Progenitor cell of endocrine pancreas (in vitro differentiated cells): ENCODE results near the gene AMZ1. TPM values are rescaled to one million over a fixed set of nuclear protein-coding genes. Genes with fewer than 3 reads are reported as not detected.
A peak's percentile ranks its signal among the peaks of the same experiment; 100 is the strongest.
"Not testable (repeated sequence)": the region's sequence is repeated elsewhere in the genome, so short reads cannot be mapped to it uniquely, and the experiment has no call there.

Experiments
- DNase-seq: peaks from one replicate; pipeline ENCODE4 v3.0.0; 2021; ENCODE audit warnings: low spot score; ENCODE audit not compliant: unreplicated experiment
- H3K27ac Mint-ChIP-seq: 2 replicates; pipeline ENCODE4 v1.8.0; 2021; ENCODE audit warnings: mild to moderate bottlenecking, moderate library complexity, mixed read lengths
- H3K27me3 Mint-ChIP-seq: 2 replicates; pipeline ENCODE4 v1.8.0; 2021; ENCODE audit warnings: mixed read lengths
- H3K36me3 Mint-ChIP-seq: 2 replicates; pipeline ENCODE4 v1.8.0; 2022; ENCODE audit warnings: mixed read lengths; ENCODE audit not compliant: insufficient read depth
- H3K4me1 Mint-ChIP-seq: 2 replicates; pipeline ENCODE4 v1.8.0; 2021; ENCODE audit warnings: low read depth, mixed read lengths
- H3K4me3 Mint-ChIP-seq: 2 replicates; pipeline ENCODE4 v1.8.0; 2021; ENCODE audit warnings: low read depth, mild to moderate bottlenecking, moderate library complexity, mixed read lengths
- H3K9me3 Mint-ChIP-seq: 2 replicates; pipeline ENCODE4 v1.8.0; 2021; ENCODE audit warnings: low read depth, mixed read lengths
- total RNA-seq: library from RNA; stranded (reverse); gene quantifications from 2 replicates; pipeline ENCODE4 v1.2.1, GENCODE V29; 2021
- TF ChIP-seq, protein P1 (sequence below): fragments of 200-600 bp; sonication (generic); IDR thresholded peaks from one replicate; pipeline ENCODE4 v1.5.0; 2021; ENCODE audit warnings: antibody characterized with exemption, mild to moderate bottlenecking; ENCODE audit not compliant: unreplicated experiment

The AMZ1 gene
- total RNA-seq, 1 donor from 2014 or later, result 0.19 TPM

DNA sequence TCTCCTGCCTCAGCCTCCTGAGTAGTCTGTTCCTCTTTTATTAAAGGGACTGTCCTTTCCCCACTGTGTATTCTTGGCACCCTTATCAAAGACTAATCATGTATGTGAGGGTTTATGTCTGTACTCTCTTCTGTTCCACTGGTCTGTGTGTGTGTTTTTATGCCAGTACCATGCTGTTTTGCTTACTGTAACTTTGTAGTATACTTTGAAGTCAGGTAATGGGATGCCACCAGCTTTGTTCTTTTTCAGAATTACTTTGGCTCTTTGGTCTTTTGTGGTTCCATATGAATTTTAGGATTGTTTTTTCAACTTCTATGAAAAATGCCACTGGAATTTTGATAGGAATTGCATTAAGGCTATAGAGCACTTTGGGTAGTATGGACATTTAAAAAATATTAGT lies 14.1 kb upstream of the AMZ1 start:
- no peak overlapping the region for H3K27ac Mint-ChIP-seq
- TF ChIP-seq, protein P1, sequence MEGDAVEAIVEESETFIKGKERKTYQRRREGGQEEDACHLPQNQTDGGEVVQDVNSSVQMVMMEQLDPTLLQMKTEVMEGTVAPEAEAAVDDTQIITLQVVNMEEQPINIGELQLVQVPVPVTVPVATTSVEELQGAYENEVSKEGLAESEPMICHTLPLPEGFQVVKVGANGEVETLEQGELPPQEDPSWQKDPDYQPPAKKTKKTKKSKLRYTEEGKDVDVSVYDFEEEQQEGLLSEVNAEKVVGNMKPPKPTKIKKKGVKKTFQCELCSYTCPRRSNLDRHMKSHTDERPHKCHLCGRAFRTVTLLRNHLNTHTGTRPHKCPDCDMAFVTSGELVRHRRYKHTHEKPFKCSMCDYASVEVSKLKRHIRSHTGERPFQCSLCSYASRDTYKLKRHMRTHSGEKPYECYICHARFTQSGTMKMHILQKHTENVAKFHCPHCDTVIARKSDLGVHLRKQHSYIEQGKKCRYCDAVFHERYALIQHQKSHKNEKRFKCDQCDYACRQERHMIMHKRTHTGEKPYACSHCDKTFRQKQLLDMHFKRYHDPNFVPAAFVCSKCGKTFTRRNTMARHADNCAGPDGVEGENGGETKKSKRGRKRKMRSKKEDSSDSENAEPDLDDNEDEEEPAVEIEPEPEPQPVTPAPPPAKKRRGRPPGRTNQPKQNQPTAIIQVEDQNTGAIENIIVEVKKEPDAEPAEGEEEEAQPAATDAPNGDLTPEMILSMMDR, result no peak
- H3K4me3 Mint-ChIP-seq, result no peak overlapping the region
- peaks cover 15% of the 10 kb centered on the region for H3K27me3 Mint-ChIP-seq
- peaks cover 7% of the 10 kb centered on the region for H3K9me3 Mint-ChIP-seq
- no peaks in the 10 kb centered on the region for H3K4me1 Mint-ChIP-seq
- no peak for DNase-seq
- H3K36me3 Mint-ChIP-seq, result no peaks in the 10 kb centered on the region

- peaks cover 7% of the 10 kb centered on the region for H3K9me3 Mint-ChIP-seq
- no peaks in the 10 kb centered on the region for H3K36me3 Mint-ChIP-seq
- TF ChIP-seq, protein P1, result no peak
- no peaks in the 10 kb centered on the region for H3K4me1 Mint-ChIP-seq
- no peak overlapping the region for H3K27ac Mint-ChIP-seq
- H3K4me3 Mint-ChIP-seq, result no peak overlapping the region
- peaks cover 14% of the 10 kb centered on the region for H3K27me3 Mint-ChIP-seq
- no peak for DNase-seq
These were observed 12.7 kb upstream of the AMZ1 start for GRCh38 chr7:2675256-2675764.

DNA sequence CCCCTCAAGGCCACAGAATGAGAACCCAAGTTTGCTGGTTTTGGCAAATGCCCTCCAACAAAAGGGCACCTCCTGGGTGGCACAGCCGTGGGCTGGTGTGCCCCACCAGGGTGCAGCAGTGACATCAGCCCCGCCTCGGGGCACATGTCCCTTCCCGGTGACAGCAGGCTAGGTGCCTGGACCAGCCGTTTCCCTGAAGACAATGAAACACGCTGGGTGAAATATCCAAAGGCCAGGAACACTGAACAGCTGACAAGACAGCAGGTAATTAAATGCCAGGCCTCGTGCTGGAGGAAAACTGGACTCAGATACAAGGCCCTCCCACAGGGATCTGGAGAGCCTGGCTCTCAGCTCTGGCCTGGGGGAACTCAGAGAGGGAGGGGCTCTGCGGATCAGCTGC lies 11.4 kb upstream of the AMZ1 start:
- not testable (repeated sequence) for H3K4me1 Mint-ChIP-seq, DNase-seq, H3K27me3 Mint-ChIP-seq, H3K36me3 Mint-ChIP-seq, H3K9me3 Mint-ChIP-seq, H3K4me3 Mint-ChIP-seq, H3K27ac Mint-ChIP-seq

GRCh38 chr7:2678454-2678853 lies 9.5 kb upstream of the AMZ1 start:
- not testable (repeated sequence) for H3K27me3 Mint-ChIP-seq, H3K36me3 Mint-ChIP-seq, H3K4me1 Mint-ChIP-seq, H3K4me3 Mint-ChIP-seq, DNase-seq, H3K27ac Mint-ChIP-seq, H3K9me3 Mint-ChIP-seq

DNA sequence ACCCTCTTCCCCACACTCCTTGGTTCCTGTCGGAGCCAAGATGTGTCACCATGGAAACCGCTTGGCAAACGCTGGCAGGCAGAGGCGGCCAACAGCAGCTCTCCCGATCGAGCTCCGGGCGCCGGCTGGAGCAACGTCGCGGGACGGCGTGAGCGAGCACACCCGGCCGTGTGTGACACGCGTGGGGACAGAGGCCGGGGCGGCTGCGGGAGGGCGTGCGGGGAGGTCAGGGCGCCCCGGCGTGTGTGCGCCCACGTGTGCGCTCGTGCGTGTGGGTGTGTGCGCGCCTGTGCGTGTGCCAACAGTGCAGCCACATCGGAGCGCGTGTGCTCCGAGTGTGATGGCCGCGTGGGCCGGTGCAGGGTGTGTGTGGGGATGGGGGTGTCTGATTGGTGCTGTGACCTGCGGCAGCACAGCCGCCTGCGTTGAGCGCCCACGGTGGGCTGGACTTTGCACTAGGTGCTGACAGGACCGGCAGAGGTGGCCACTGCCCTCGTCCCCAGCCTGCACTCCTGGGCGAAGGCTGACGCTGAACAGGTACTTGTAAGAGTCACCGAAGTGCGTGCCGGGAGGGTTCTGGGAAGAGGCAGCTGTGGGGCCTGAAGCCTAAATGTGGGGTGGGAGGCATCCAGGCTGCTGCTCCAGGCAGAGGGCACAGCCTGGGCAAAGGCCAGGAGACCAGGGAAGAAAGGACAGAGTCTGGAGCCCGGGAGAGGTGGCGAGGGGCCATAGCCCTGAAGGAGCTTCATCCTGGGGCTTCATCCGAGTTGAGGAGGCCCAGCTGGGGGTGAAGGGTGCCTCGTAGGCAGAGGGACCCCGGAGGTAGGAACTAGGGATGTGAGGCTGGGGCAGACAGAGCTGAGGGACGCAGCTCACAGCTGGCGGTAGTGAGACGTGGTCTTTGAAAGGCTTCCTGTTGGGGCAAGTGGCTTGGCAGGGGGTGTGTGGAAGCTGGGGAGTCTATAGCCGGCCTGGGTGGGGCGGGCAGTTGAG lies 8.6 kb upstream of the AMZ1 start:
- H3K27ac Mint-ChIP-seq, result peak overlapping the region; percentile 27
- H3K4me3 Mint-ChIP-seq, H3K27me3 Mint-ChIP-seq, DNase-seq, H3K36me3 Mint-ChIP-seq, H3K9me3 Mint-ChIP-seq, H3K4me1 Mint-ChIP-seq: not testable (repeated sequence)

- no peaks in the 10 kb centered on the region for H3K36me3 Mint-ChIP-seq
- no peak overlapping the region for H3K4me3 Mint-ChIP-seq
- no peak for DNase-seq
- H3K27ac Mint-ChIP-seq, result no peak overlapping the region
- no peaks in the 10 kb centered on the region for H3K4me1 Mint-ChIP-seq
- TF ChIP-seq, protein P1, result no peak
- no peaks in the 10 kb centered on the region for H3K9me3 Mint-ChIP-seq
- peaks cover 6% of the 10 kb centered on the region for H3K27me3 Mint-ChIP-seq
These were observed 7.7 kb upstream of the AMZ1 start for GRCh38 chr7:2680256-2680655.
